GM19324 (cell line): ENCODE data around the gene HOXD11.
A peak's percentile ranks its signal among the peaks of the same experiment; 100 is the strongest.

Experiments
- ATAC-seq: cut with Tn5 transposase; IDR thresholded peaks from one replicate; pipeline ENCODE4 v1.9.1; 2021; ENCODE audit warnings: mild to moderate bottlenecking, moderate library complexity; ENCODE audit not compliant: unreplicated experiment, low FRiP score

Gene HOXD11

DNA sequence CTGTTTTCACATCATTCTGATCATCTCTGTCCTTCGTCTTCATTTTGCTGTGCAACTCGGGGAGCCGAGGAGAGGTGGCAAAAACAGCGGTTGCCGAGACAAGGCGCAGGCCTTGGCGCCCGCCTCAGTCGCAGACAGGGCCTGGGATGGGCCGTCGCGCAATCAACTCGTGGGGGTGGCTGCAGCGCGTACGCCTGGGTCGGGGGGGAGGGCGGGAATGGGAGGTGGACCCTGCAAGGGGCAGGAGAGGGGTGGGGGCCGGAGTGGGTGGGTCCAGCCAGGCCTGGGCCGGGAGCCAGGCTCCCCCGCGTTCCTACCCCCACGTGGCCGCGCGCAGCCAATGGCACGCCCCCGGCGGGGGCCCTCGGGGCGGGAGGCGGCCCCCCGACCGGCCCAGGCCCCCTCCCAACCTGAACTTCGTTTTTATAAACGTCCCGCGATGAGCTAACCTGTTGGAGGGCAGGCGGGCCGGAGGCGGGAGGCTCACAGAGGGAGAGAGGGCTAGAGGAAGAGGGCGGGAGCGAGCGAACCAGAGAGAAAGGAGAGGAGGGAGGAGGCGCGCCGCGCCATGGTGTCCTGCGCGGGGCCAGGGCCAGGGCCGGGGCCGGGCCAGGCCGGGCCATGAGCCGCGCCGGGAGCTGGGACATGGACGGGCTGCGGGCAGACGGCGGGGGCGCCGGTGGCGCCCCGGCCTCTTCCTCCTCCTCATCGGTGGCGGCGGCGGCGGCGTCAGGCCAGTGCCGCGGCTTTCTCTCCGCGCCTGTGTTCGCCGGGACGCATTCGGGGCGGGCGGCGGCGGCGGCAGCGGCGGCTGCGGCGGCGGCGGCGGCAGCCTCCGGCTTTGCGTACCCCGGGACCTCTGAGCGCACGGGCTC is 14.6 kb upstream of the HOXD11 start, which contains the start of gene HOXD13:
TSS of gene HOXD13 (plus strand) at position 452 of the 875 bp plus-strand sequence. CDS start at position 622, 170 bp downstream.
- ATAC-seq = no peak

DNA sequence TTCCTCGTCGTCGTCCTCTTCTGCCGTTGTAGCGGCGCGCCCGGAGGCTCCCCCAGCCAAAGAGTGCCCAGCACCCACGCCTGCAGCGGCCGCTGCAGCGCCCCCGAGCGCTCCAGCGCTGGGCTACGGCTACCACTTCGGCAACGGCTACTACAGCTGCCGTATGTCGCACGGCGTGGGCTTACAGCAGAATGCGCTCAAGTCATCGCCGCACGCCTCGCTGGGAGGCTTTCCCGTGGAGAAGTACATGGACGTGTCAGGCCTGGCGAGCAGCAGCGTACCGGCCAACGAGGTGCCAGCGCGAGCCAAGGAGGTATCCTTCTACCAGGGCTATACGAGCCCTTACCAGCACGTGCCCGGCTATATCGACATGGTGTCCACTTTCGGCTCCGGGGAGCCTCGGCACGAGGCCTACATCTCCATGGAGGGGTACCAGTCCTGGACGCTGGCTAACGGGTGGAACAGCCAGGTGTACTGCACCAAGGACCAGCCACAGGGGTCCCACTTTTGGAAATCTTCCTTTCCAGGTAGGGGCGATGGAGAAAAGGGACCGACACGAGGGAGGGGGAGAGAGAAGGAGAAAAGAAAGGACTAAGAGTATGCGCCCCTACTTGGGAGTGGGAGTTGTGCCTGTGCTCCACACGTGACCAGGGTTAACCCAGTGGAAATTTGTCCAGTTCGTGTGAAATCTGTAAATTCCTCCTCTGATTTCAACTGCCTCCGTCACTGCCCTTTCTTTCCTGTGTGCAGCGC is 13.8 kb upstream of the HOXD11 start:
- ATAC-seq = no peak

DNA sequence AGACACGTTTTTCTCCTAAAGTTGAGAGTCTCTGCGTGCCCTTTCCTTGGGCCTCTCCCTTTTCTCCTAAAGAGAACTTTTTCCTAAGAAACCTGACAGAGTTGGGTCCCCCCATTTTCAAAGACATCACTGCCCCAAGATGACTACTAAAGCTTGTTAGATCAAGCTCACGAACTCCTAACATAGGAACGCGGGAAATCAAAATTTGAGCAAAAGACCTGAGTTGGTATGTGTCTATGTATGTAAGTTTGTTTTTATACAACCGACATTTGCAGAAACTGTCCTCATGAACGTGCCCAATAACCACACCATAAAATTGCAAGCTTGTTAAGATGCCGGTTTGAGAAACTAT is 13.2 kb upstream of the HOXD11 start:
- no peak for ATAC-seq

DNA sequence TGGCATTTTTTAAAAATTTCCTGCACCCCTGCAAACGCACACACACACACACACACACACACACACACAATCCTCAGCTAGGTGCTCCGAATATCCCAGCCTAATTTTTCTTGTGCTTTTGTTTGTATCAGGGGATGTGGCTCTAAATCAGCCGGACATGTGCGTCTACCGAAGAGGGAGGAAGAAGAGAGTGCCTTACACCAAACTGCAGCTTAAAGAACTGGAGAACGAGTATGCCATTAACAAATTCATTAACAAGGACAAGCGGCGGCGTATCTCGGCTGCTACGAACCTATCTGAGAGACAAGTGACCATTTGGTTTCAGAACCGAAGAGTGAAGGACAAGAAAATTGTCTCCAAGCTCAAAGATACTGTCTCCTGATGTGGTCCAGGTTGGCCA is 12.7 kb upstream of the HOXD11 start:
- no peak for ATAC-seq

DNA sequence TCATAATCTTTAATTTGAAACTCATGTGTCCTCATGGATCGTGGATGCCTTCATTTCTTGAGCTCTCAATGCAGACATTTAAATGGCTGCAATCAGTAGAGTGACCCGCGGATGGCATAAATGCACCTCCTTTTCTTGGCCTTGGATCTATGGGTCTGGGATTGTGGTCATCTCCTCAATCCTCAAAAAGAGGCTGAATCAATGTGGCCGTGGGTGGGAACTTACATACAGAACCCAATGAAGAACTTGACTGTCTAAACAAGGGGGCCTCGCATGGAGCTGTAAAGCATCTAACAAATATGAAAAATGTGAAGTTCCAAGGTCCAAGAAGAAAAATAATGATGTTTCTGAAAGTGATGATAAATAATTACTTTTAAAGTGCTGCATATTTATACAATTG is 11.7 kb upstream of the HOXD11 start:
- ATAC-seq = no peak

DNA sequence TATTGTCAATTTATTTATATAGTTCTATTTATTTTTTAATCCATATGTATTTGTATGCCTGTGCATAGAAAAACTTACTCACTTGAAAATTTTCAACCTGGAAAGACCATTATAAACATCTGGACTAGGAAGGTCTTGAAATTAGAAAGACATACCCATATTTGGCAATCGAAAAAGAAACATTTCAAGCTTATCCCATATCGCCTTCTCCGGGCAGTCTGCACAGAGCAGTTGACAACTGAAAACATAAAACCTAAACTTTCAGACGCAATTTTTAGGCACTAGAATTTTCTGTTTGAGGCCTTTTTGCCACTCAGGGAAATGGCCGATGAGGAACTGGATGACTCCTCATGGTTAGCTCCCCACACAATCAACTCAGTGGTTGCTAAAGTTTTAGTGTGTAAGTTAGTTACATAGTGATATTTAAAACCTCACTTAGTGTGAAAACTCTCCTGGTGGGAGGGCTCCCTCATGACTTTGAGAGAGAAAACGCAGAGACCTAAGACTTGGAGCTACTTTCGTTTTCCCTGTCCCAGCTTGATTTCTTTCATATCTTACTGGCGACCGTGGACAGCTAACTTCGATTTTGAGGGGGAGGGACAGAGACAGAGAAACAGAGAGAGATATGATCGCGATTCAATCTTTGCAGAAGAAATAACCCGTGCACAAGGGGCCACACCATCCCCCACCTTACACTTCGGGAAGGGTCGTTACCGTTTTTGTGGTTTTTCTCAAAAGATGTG is 10.7 kb upstream of the HOXD11 start:
- ATAC-seq = no peak

DNA sequence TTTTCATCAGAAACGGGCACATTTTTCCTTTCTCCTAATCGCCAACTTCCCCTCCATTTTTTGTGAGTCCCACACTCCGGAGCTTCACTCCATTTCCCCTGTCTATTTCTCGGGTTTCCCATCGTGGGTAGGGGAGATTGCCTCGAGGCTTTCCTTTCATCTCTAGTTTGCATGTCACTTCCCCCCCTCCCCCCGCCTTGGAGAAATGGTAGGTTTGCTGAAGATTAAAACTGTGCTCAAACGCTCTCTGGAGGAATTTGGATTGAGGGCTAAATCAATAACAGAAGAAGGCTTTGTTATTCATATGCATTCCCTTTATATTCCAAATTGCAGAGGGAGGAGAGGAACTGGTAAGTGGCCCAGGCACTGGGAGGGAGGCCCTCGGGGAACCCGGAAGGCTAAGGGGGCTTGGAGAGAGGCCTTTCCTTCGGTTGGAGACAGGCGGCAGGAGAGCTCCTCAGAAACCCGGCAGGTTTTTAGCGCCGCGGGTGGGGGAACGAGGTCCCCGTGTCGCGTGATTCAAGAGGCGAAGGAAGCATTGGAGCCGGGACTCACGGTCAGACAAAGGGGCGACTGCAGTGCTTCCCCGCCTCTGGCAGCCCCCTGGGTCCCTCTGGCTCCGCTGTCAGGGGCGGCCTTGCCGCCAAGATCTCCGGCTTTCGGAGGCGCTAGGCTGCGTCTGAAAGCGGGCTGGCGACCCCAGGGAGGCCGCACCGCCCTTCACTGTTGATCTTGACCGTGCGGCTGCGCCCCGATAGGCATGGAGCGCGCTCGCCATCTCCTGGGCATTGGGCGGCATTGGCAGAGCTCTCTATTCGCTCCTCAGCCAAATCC is 9.9 kb upstream of the HOXD11 start:
- ATAC-seq = peak; percentile 88

DNA sequence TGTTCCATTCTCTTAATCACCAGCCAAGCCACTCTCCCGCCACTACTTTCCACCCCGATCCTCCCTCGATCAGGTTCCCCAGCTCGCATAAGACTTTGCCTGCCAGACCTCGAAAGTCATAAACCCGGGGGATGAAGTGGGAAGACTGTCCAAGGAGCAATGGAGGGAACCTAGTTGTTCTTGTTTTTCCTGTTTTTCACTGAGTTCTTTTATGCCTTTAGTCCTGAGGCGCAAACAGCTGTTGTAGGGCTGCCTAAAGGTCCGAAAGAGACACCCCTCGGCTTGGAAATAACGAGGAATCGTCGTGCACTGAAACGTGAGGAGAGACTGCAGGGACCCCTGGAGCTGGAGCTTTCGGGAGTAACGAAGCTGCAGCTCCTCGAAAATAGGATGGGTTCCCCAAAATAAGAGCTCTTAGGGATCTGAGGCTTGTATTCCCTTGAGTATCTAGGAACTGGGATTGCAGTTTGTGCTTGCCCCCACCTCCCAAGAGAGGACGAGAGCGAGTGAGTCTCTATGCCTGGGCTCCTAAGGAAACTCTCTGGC is 9.2 kb upstream of the HOXD11 start:
- ATAC-seq = no peak

DNA sequence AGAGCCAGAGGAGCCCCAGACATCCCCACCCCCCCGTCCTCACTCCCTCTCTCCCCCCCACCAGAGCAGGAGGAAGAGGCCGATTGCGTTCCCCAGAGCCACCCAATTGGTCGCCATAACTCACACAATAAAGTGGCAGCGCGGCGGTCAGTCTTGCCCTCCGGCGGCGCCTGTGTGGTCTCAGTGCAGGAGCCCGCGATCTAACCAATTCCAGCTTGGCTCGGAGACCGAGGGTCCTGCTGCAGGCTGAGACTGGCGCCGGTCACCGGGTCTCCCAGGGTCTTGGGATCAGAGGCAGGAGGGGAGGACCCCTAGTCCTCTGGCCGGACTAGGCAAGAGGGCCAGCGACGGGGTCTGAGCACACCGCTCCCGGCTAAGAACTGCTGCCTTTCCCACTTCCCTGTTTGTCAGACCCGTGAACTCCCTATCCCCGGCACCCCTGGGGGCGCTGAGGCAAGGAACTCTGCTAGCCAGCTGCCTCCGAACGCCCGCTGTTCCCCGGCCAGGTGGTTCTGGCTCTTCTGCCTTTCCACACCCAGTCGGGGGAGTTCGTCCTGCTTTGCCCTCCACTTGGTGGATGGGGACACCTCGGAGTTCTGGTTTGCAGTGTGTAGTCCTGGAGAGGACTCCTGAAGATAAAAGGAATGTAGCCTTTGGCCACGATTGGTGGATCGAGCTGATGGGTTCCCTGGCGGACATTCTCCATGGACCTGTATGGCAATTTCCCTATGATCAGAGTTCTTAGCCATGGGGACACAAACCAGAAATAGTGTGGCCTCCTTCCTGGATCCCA is 8.5 kb upstream of the HOXD11 start:
- ATAC-seq = no peak

DNA sequence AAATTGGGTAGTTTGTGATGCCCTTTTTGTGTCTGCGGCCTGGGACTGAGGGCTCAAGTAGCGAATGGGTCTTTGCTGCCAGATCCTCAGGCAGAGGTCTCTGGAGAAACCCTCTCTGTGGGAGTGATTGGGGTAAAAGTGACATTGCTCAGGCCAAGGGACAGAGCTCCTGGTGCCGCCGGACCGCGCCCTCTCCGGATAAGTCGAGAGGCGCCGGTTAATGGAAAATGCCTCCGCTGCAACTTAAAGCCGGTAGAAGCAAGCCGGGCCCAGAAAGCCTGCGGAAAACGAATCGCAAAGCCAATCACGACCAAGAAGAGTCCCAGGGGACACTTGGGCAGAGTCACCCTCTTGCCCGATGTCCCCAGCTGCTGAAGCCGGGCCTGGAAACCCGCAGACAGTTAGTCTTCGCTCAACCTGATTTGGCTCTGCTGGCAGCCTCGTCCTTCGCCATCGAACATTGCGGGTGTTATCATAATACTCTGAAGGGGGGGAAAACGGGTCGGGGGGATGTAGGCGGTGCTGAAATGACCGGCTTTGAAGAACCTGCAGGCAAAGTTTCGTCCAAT is 7.8 kb upstream of the HOXD11 start:
- ATAC-seq = no peak

DNA sequence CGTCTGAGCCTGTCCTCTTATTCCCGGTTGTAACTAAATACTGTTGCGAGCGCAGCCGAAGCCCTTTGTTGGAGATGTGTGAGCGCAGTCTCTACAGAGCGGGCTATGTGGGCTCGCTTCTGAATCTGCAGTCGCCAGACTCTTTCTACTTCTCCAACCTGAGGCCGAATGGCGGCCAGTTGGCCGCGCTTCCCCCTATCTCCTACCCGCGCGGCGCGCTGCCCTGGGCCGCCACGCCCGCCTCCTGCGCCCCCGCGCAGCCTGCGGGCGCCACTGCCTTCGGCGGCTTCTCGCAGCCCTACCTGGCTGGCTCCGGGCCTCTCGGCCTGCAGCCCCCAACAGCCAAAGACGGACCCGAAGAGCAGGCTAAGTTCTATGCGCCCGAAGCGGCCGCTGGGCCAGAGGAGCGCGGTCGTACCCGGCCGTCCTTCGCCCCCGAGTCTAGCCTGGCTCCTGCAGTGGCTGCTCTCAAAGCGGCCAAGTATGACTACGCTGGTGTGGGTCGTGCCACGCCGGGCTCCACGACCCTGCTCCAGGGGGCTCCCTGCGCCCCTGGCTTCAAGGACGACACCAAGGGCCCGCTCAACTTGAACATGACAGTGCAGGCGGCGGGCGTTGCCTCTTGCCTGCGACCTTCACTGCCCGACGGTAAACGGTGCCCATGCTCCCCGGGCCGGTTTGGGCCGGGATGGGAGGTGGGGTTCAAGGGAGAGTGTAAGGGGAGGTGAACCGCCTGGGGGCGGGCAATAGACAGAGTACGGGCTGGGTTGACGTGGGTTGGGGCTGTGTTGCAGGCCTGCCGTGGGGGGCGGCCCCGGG is 7.1 kb upstream of the HOXD11 start, which contains the start of gene HOXD12:
TSS of gene HOXD12 (plus strand) at position 68 of the 819 bp plus-strand sequence. CDS start at position 75, 7 bp downstream.
- no peak for ATAC-seq

DNA sequence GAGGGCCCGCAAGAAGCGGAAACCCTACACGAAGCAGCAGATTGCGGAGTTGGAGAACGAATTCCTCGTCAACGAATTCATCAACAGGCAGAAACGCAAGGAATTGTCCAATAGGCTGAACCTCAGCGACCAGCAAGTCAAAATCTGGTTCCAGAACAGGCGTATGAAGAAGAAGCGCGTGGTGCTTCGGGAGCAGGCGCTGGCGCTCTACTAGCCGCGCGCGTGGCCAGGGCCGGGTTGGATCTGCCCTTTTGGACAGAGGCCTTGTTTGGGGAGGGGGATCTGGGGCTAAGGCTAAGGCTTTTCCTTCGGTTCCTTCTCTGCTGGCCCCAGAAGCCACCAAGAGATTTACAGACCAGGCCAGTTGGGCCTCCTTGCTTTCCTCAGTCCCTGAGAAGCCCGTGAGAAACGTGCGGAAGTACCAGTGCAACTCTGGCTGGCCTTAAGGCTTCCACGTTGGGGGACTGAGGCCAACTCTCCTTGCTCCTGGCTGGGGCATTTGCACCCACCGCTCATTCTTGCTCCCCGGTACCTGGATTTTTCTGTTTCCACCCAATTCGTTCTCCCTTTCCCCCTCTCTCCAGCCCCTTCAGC is 6.4 kb upstream of the HOXD11 start:
- no peak for ATAC-seq

DNA sequence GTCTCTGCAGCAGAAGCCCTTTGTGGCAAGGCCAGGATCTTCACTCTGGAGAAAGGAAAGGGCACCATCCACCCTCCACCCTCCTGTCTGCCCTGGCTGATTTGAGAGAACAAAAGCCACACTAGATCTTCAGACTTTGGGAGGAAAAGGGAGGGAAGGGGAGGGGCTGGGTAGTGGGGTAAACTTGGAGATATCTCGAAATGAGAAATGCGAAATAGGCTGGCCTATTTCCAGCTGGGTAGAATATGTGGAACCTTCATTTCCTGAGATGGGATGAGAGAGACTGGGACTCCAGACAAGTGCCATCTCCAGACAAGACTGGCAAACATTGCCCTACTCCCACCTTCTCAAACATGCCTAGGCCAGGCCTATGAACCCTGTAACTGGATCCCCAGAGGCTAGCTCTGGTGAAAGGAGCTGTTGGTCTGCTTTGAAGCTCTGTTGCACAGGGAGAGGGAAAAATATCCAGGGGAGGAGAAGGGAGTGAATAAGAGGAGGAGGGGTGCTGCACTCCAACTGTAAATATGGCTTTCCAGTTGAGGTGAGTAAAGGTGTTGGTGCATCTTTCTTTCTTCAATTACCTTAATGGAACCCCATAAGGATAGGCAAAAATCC is 5.8 kb upstream of the HOXD11 start:
- ATAC-seq = no peak

DNA sequence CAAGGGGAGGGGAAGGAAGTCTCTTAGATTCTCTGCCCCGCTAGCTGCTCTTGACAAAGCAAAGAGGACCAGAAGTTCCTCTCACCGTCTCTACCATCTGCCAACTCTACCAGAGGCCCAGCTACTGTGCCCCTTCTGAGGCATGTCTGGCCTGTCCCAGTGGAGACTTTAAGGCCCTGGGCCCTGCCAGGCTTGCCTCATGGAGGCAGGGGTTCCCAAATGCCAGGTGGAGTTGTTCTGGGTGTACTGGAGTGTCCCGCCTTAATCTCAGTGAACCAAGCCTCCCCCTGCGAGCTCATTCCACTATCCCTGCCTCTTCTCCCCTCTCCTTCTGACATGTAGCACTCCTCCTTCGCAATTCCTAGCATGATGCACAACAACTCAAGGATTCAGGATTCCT is 5.2 kb upstream of the HOXD11 start:
- no peak for ATAC-seq

DNA sequence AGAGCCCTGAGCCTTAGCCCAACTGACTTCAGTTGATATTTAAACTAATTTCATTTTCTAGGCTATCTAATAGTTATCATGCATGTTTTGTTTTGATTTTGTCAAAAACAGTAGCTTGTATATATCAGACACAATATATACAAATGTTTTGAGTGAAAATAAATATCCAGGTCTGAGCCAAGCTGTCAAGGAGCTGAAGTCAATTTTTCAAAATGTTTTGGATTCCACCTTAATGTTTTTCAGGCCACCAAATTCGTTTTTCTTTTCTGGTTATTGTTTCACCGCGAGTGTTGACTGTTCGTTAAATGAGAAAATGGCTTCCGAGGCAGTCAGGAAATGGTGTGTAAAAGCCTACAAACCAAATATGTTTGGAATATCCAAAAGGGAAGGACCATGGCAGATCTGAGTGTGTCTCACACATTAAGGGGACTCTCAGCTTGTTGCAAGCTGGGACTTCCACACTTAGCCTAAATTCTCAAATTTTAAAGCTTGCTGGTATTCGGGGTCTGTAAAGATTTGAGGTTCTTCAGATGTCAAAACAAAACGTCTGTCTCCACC is 4.7 kb upstream of the HOXD11 start:
- ATAC-seq = no peak

DNA sequence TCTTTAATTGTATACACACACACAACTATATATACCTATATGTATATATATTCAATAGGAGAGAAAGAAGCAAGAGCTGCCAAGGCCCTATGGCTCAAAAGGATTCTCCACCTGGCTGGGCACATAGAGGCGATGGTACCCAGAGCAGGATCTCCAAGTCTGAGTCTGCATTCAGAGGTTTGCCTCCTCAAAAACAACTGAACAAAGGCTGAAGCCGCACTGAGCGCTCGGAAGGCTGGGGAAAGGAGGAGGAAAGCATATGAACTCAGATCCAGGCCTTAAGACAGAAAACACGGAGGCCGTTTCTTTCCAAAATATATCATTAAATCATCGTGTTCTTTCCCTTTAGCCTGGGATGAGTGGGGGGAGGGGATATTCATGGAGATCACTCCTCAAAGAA is 3.9 kb upstream of the HOXD11 start:
- ATAC-seq = no peak
